ENCODE results near the gene CHN1. TPM values are rescaled to one million over a fixed set of nuclear protein-coding genes. Genes with fewer than 3 reads are reported as not detected.

Gene CHN1
- total RNA-seq, 1 donor from 2014 or later, result 8.1 TPM

Other genes starting within 250 kb of the CHN1 start
- gene CHRNA1, start 240.9 kb downstream of the CHN1 start, total RNA-seq, result 0.40 and 1.1 TPM in 2 replicates
- gene ATF2, start 162.8 kb upstream of the CHN1 start, total RNA-seq, result 26.6 and 44.4 TPM in 2 replicates
- gene ATP5MC3, start 176.3 kb upstream of the CHN1 start, total RNA-seq, result 53.4 and 74.5 TPM in 2 replicates